NCI-H345 treated with DMSO at 0.1 percent for 48 hours (cell line): ENCODE measurements around the gene MAP2K5.

Experiments used
- DNase-seq: peaks from one replicate; lab custom pipeline; 2025; ENCODE audit not compliant: unreplicated experiment; lab: John Stamatoyannopoulos, UW

MAP2K5 gene

GRCh38 chr15:67556976-67557570 lies 14.6 kb downstream of the MAP2K5 start:
- no peak for DNase-seq

- DNase-seq = no peak
Measured at GRCh38 chr15:67558502-67558901, 16.0 kb downstream of the MAP2K5 start.

- DNase-seq = peak; percentile 76
Measured at GRCh38 chr15:67559158-67559557, 16.7 kb downstream of the MAP2K5 start.

GRCh38 chr15:67559576-67559975 lies 17.1 kb downstream of the MAP2K5 start:
- no peak for DNase-seq

- no peak for DNase-seq
Measured at GRCh38 chr15:67560320-67560719, 17.8 kb downstream of the MAP2K5 start.

- no peak for DNase-seq
Measured at GRCh38 chr15:67563092-67563491, 20.6 kb downstream of the MAP2K5 start.

- DNase-seq = no peak
Measured at GRCh38 chr15:67564021-67564967, 21.8 kb downstream of the MAP2K5 start.

GRCh38 chr15:67564968-67565345 lies 22.5 kb downstream of the MAP2K5 start:
- no peak for DNase-seq

- DNase-seq = no peak
Measured at GRCh38 chr15:67569668-67570067, 27.2 kb downstream of the MAP2K5 start.

- no peak for DNase-seq
Measured at GRCh38 chr15:67570875-67571647, 28.6 kb downstream of the MAP2K5 start.

GRCh38 chr15:67571648-67572415 lies 29.3 kb downstream of the MAP2K5 start:
- no peak for DNase-seq

GRCh38 chr15:67573194-67573593 lies 30.7 kb downstream of the MAP2K5 start:
- no peak for DNase-seq

- no peak for DNase-seq
Measured at GRCh38 chr15:67575039-67575502, 32.6 kb downstream of the MAP2K5 start.

- no peak for DNase-seq
Measured at GRCh38 chr15:67578020-67578600, 35.6 kb downstream of the MAP2K5 start.

GRCh38 chr15:67579164-67579563 lies 36.7 kb downstream of the MAP2K5 start:
- DNase-seq = no peak

GRCh38 chr15:67579967-67580366 lies 37.5 kb downstream of the MAP2K5 start:
- DNase-seq = no peak

- no peak for DNase-seq
Measured at GRCh38 chr15:67584157-67584556, 41.7 kb downstream of the MAP2K5 start.

- no peak for DNase-seq
Measured at GRCh38 chr15:67585681-67586080, 43.2 kb downstream of the MAP2K5 start.

- DNase-seq = no peak
Measured at GRCh38 chr15:67587331-67587730, 44.8 kb downstream of the MAP2K5 start.

GRCh38 chr15:67587754-67588153 lies 45.3 kb downstream of the MAP2K5 start:
- DNase-seq = no peak
